OCI-LY3 (cell line): ENCODE data around the gene RIC1.

Experiments
- H2AFZ ChIP-seq: fragments of 200-600, 300-600 bp; shearing (Covaris generic); 2 replicates; pipeline ENCODE4 v1.6.0; 2014; ENCODE audit warnings: antibody characterized with exemption, low read depth, low read length
- H3K27ac ChIP-seq: fragments of 200-600, 300-600 bp; sonication (generic); 2 replicates; pipeline ENCODE4 v1.5.1; 2014; ENCODE audit warnings: mild to moderate bottlenecking, low read length, moderate library complexity, mixed read lengths
- H3K27me3 ChIP-seq: fragments of 200-600, 300-600 bp; sonication (generic); 2 replicates; pipeline ENCODE4 v1.6.1; 2014; ENCODE audit warnings: low read depth, low read length, mixed read lengths
- H3K36me3 ChIP-seq: fragments of 200-600, 300-600 bp; sonication (generic); replicated peaks from 2 replicates; pipeline ENCODE3; 2014; ENCODE audit warnings: low read depth, low read length, mixed read lengths
- H3K4me1 ChIP-seq: fragments of 300-600, 200-600 bp; sonication (generic); 2 replicates; pipeline ENCODE4 v1.6.1; 2014; ENCODE audit warnings: low read length, mixed read lengths
- H3K4me2 ChIP-seq: fragments of 200-600, 300-600 bp; sonication (generic); 2 replicates; pipeline ENCODE4 v1.6.1; 2014; ENCODE audit warnings: low read length, mixed read lengths
- H3K4me3 ChIP-seq: fragments of 300-600, 200-600 bp; sonication (generic); 2 replicates; pipeline ENCODE4 v1.5.1; 2014; ENCODE audit warnings: antibody characterized with exemption, mild to moderate bottlenecking, low read length, moderate library complexity
- H3K79me2 ChIP-seq: fragments of 300-600, 200-600 bp; shearing (Covaris generic); 2 replicates; pipeline ENCODE4 v1.6.1; 2014; ENCODE audit warnings: mild to moderate bottlenecking, low read length, mixed read lengths
- H3K9ac ChIP-seq: fragments of 300-600, 200-600 bp; shearing (Covaris generic); 2 replicates; pipeline ENCODE4 v1.6.0; 2014; ENCODE audit warnings: mild to moderate bottlenecking, low read length, moderate library complexity
- H3K9me3 ChIP-seq: fragments of 200-600, 300-600 bp; shearing (Covaris generic); 2 replicates; pipeline ENCODE4 v1.6.1; 2014; ENCODE audit warnings: low read length, mixed read lengths; ENCODE audit not compliant: insufficient read depth
- H4K20me1 ChIP-seq: fragments of 200-600, 300-600 bp; sonication (generic); 2 replicates; pipeline ENCODE4 v1.6.1; 2016; ENCODE audit warnings: low read length, mixed read lengths; ENCODE audit not compliant: insufficient read depth
- EZH2phosphoT487 ChIP-seq: fragments of 200-600 bp; shearing (Covaris generic); IDR thresholded peaks from 2 replicates; pipeline ENCODE4 v1.6.1; 2018; ENCODE audit warnings: antibody characterized with exemption, mixed run types, low read depth
- TF ChIP-seq, protein P1 (sequence below): fragments of 200-600, 300-600 bp; sonication (generic); IDR thresholded peaks from 2 replicates; pipeline ENCODE4 v1.5.1; 2014; ENCODE audit warnings: antibody characterized with exemption, low read length, low read depth

RIC1 gene

DNA sequence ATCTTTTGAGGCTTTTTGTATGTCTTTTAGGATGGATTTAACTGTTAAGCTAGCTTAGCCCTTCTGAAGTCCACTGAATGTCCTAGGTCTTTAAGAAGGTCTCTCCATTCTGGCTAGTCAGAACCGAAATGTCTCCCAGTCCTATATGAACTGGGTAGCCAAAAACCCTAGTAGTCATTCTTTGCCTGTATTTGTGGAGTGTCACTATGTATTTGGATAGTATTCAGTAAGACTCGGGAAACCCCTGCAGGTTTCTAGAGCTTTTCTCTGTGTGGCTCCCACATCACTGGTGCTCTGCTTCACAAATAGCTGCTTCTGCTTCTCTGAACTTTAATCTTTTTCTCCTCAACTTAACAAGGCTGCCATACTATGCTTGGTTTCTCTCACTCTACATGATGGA lies 68.0 kb downstream of the RIC1 start:
- H3K79me2 ChIP-seq = peaks cover 16% of the 10 kb centered on the region

DNA sequence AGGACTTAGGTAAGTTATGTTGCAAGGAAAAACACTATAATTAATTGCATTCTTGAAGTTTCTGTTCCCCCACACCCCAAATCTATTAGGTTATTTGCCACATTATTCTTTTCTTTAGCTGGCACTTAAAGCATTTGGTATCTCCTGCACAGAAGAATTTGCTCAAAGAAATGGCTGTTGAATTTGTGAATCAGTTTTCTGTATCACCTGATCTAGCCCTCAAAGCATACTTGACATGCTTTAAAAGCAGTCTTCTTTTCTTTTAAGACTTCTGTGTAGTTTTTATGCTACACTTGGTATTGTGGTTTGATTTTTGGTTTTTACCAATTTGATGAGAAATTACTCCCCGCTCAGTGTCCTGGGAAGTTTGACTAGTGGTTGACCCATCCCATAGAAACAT lies 69.1 kb downstream of the RIC1 start:
- Histone ChIP-seq H3K9ac (no peak overlapping the region), H4K20me1 (peaks cover 21% of the 10 kb centered on the region; the same call in 1 of the 2 replicates), H3K27ac (no peak overlapping the region), H3K27me3 (no peaks in the 10 kb centered on the region), H3K4me2 (no peak overlapping the region), H2AFZ (no peak overlapping the region), H3K4me3 (no peak overlapping the region), H3K4me1 (0 out of 2 replicates have a peak, but pooled peaks cover 6% of the 10 kb centered on the region), H3K79me2 (peaks cover 16% of the 10 kb centered on the region), H3K36me3 (peaks cover 3% of the 10 kb centered on the region), H3K9me3 (no peaks in the 10 kb centered on the region)
- TF ChIP-seq, protein P1, sequence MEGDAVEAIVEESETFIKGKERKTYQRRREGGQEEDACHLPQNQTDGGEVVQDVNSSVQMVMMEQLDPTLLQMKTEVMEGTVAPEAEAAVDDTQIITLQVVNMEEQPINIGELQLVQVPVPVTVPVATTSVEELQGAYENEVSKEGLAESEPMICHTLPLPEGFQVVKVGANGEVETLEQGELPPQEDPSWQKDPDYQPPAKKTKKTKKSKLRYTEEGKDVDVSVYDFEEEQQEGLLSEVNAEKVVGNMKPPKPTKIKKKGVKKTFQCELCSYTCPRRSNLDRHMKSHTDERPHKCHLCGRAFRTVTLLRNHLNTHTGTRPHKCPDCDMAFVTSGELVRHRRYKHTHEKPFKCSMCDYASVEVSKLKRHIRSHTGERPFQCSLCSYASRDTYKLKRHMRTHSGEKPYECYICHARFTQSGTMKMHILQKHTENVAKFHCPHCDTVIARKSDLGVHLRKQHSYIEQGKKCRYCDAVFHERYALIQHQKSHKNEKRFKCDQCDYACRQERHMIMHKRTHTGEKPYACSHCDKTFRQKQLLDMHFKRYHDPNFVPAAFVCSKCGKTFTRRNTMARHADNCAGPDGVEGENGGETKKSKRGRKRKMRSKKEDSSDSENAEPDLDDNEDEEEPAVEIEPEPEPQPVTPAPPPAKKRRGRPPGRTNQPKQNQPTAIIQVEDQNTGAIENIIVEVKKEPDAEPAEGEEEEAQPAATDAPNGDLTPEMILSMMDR = no peak
- no peak for TF ChIP-seq EZH2phosphoT487

More for the DNA sequence above, 68.0 kb downstream of the RIC1 start:
- Histone ChIP-seq H3K27ac (no peak overlapping the region), H3K4me2 (no peak overlapping the region), H3K9me3 (no peaks in the 10 kb centered on the region), H2AFZ (no peak overlapping the region), H4K20me1 (peaks cover 26% of the 10 kb centered on the region; the same call in 1 of the 2 replicates), H3K9ac (no peak overlapping the region), H3K4me3 (no peak overlapping the region), H3K36me3 (peaks cover 3% of the 10 kb centered on the region), H3K4me1 (0 out of 2 replicates have a peak, but pooled peaks cover 6% of the 10 kb centered on the region), H3K27me3 (no peaks in the 10 kb centered on the region)
- TF ChIP-seq, protein P1 = no peak
- TF ChIP-seq EZH2phosphoT487 = no peak

DNA sequence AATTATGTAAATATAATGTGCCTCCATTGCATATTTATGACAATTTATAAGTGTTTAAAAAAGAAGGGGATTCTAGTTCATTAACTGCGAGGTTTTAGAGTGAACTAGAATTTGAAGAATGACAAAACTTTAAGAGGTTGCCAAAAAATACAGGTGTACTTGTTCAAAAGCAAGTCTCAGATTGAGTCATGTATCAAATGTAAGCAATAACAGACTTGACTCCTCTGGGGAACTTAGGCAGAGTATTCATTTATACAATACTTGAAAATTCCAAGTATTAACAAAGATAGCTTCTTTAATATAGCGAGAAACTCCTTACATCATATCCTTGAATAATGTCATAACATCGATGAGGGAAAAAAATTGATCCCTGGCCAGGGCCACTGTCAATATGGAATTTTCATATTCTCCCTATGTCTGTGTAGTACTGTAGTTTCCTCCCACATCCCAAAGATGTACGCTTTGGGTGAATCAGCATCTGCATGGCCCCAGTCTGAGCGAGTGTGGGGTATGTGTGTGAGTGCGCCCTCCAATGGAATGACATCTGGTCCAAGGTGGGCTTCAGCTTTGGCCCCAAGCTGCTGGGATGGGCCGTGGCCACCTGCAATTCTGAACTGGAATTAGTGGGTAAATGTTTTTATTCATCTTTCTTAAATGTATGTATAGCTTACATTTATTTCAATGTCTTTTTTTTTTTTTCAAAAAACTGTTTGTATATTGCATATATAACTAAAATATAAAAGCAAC lies 70.1 kb downstream of the RIC1 start:
- peaks cover 21% of the 10 kb centered on the region; the same call in 1 of the 2 replicates for H4K20me1 ChIP-seq
- TF ChIP-seq, protein P1 = no peak
- no peak for TF ChIP-seq EZH2phosphoT487
- peaks cover 16% of the 10 kb centered on the region for H3K79me2 ChIP-seq
- no peak overlapping the region for H3K9ac ChIP-seq
- H3K27me3 ChIP-seq = no peaks in the 10 kb centered on the region
- peaks cover 3% of the 10 kb centered on the region for H3K36me3 ChIP-seq
- no peaks in the 10 kb centered on the region for H3K9me3 ChIP-seq
- no peak overlapping the region for H2AFZ ChIP-seq
- H3K27ac ChIP-seq = no peak overlapping the region
- 0 out of 2 replicates have a peak, but pooled peaks cover 6% of the 10 kb centered on the region for H3K4me1 ChIP-seq
- no peak overlapping the region for H3K4me2 ChIP-seq
- no peak overlapping the region for H3K4me3 ChIP-seq

DNA sequence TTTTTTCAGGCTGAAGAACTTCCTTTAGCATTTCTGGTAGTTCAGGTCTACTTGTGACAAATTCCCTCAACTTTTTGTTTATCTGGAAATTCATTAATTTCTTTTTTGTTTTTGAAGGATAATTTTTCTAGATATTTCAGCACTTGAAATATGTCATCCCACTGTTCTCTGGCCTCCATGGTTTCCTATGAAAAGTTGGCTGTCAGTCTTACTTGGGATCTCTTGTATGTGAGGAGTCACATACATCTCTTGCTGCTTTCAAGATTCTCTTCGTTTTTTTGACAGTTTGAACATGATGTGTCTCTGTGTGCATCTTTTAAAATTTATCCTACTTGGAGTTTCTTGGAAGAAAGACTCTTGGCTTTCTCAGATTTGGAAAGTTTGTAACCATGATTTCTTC lies 79.5 kb downstream of the RIC1 start:
- Histone ChIP-seq H3K27ac (no peak overlapping the region), H2AFZ (no peak overlapping the region), H3K27me3 (no peaks in the 10 kb centered on the region), H3K4me3 (no peak overlapping the region), H3K4me2 (no peak overlapping the region), H4K20me1 (no peaks in the 10 kb centered on the region; the same call in 1 of the 2 replicates), H3K9ac (no peak overlapping the region), H3K36me3 (peaks cover 34% of the 10 kb centered on the region), H3K79me2 (peaks cover 14% of the 10 kb centered on the region; the same call in 1 of the 2 replicates), H3K4me1 (peaks cover 8% of the 10 kb centered on the region; the same call in 1 of the 2 replicates), H3K9me3 (peaks cover 11% of the 10 kb centered on the region; the same call in 1 of the 2 replicates)
- no peak for TF ChIP-seq EZH2phosphoT487
